ENCODE data around the gene DPY19L2.
"Not testable (repeated sequence)": the region's sequence is repeated elsewhere in the genome, so short reads cannot be mapped to it uniquely, and the experiment has no call there.

DPY19L2 gene

DNA sequence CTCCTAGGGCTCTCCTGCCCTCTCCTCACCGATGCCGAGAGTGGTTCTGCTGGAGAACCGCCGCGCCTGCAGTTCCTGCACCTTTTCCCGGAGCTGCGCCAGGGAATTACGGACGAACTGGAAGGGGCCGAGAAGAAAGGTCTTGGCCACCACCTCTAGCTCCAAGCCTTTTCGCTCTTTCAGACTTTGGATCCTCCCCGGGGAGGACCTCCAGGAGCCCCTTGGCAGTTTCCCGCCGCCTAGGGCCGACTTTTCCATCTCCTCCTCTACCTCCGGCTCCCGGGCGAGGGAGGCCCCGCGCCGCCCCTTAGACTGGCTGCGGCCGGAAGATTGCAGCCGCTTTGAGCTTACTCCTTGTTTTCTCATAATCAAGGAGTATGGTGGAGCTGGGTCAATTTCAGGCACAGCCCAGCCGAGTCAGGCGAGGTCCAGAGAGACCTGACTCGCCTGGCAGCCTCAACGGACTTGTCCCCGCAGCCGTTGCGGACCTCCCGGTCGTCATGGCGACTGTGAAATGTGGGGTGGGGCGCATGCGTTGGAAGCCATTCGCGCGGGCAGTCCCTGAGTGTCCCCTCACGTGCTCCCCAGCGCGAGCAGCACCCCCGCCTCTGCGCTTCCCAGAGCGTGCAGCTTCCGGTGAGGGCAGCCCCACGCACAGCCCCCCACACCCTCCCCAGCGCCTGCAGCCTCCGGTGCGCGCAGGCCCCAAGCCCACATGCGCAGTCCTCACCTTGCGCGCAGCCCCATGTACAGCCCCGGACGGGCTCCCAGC, at the start of gene DPY19L2:
Gene DPY19L2, minus strand, starts transcription at position 466 of the 772 bp plus-strand sequence. Its CDS starts 100 bp downstream, at position 366.
- no peaks in the 10 kb centered on the region for H3K36me3 ChIP-seq (ENCODE audit: insufficient read depth, low read length)
- no peak for TF ChIP-seq FOXP2 (optimal IDR thresholded peaks at IDR 0.05; ENCODE audit: control extremely low read depth, extremely low read length, insufficient read depth)
- TF ChIP-seq POLR2AphosphoS5 (IDR thresholded peaks at IDR 0.05; ENCODE audit: borderline replicate concordance, low read depth, low read length), result no peak
- TF ChIP-seq EZH2 (IDR thresholded peaks at IDR 0.05), result no peak
- no peak for DNase-seq (ENCODE audit: low read depth, low spot score)
- H3K9ac ChIP-seq (ENCODE audit: insufficient read length), result no peak within 1 kb of the TSS
- H3K27ac ChIP-seq, result no peak within 1 kb of the TSS
- H3K4me3 ChIP-seq, result peak within 1 kb of the TSS; percentile 76
- no peaks in the 10 kb centered on the region for H3K9me3 ChIP-seq (ENCODE audit: low read depth, low read length)

DNA sequence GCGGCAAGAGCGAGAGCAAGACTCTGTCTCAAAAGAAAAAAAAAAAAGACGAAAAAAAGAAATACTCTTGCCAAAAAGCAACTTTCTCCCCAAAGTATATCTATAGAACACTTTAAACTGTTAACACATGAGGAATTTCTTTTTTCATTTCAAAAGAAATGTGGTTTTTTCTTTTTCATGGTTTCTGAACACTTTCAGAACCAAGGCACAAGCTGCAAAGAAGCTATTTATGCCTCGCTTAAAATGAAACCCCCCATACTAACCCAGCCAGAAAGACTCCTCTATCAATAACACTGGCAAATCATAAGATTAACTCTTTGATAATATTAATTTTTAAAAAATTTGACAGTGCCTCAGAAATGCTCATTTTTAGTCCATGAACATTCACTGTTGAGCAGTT, 48.6 kb upstream of the DPY19L2 start:
- H3K36me3 ChIP-seq (ENCODE audit: insufficient read depth, low read length); H3K4me3 ChIP-seq; H3K9me3 ChIP-seq (ENCODE audit: low read depth, low read length); H3K9ac ChIP-seq (ENCODE audit: insufficient read length); H3K27ac ChIP-seq; DNase-seq (ENCODE audit: low read depth, low spot score): not testable (repeated sequence)

DNA sequence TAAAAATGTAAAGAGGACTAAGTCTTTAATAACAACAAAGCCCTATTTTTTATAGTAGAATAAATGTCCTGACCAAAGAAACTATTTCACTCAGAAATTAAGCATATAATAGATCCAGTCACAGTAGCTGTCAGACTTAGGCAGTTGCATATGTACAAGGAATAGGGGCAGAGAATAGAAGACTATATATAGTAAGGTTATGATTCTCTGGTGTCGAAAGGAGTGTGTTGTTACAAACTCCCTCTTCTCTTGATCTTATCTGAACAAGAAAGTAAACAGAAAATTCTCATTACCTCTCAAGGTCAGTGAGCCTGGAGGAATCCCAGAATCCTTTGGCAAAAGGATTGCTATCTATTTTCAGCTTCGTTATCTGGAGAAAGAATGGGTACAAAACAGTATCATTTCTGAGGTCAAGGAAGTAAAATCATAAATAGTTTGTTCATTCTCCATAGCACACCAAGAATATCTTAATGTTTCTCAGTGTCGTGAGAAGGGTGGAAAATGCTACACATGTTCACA, 46.9 kb upstream of the DPY19L2 start:
- not testable (repeated sequence) for DNase-seq (ENCODE audit: low read depth, low spot score); H3K36me3 ChIP-seq (ENCODE audit: insufficient read depth, low read length); H3K9me3 ChIP-seq (ENCODE audit: low read depth, low read length); H3K4me3 ChIP-seq; H3K9ac ChIP-seq (ENCODE audit: insufficient read length); H3K27ac ChIP-seq

DNA sequence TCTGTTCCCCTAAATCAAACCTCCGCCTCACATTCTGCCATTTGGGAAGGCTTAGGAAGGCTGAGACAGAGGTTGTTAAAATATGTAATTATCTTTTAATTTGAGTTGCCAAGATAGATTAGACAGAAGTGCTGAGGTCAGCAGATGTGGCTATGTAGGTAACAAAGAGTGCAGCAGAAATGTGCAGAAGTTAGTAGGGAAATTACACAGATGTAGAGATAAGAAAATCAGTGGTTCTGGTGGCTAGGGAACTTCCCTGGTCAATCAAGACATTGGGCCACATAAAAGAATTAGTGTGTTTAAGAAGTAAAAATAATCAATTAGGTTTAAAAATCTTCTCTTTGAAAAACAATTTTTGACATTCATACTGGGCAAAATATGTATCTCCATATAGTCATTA, 46.1 kb upstream of the DPY19L2 start:
- H3K4me3 ChIP-seq; H3K27ac ChIP-seq; H3K9ac ChIP-seq (ENCODE audit: insufficient read length); H3K9me3 ChIP-seq (ENCODE audit: low read depth, low read length); H3K36me3 ChIP-seq (ENCODE audit: insufficient read depth, low read length); DNase-seq (ENCODE audit: low read depth, low spot score): not testable (repeated sequence)

DNA sequence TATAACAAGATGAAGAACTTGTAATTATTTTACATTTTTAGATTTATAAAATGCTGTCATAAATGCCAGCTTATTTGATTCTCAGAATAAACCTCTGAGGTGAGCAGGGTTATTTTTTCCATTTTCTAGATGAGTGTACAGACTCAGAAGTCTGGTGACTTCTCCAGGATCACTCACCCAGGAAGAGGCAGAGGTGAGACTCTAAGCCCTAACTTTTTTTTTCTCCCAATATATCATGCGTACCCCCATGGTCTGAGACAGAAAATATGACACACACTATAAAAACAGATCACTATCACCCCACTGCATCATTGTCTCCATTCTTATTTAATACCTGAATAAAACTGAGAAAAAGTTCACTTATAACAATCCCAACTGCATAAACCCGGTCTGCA, 45.4 kb upstream of the DPY19L2 start:
- H3K36me3 ChIP-seq (ENCODE audit: insufficient read depth, low read length); DNase-seq (ENCODE audit: low read depth, low spot score); H3K4me3 ChIP-seq; H3K9ac ChIP-seq (ENCODE audit: insufficient read length); H3K27ac ChIP-seq; H3K9me3 ChIP-seq (ENCODE audit: low read depth, low read length): not testable (repeated sequence)

DNA sequence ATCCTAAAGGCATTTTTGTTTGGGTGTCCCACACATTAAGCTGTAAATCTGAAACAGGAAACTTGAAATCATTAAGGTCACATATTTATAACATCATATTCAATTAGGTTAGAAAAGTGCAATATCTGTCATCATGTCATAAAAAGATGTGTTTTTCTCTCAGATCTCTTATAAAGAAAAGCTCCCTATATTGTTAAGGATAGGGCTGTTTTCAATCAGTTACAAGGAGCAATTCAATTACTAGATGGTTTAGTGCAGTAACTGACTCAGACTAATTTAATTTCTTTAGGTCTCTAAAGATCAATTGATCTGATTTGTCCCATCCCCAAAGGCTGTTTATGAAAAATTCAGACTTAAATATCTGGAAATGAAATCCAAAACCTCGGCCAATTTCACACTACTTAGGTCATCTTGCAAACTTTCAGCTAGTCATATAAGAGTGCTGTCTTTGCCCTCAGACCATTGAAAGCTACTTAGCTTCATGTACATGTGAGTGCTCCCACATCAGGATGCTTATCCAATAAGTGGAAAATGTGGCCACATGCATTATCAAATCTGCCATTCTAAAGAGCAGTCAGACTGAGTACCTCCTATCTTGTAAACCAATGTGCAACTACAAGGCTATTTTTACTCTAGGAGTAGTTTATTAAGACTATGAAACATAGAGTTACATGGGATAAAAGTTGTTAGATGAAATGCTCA, 44.8 kb upstream of the DPY19L2 start:
- H3K9me3 ChIP-seq (ENCODE audit: low read depth, low read length); DNase-seq (ENCODE audit: low read depth, low spot score); H3K36me3 ChIP-seq (ENCODE audit: insufficient read depth, low read length); H3K9ac ChIP-seq (ENCODE audit: insufficient read length); H3K27ac ChIP-seq; H3K4me3 ChIP-seq: not testable (repeated sequence)

DNA sequence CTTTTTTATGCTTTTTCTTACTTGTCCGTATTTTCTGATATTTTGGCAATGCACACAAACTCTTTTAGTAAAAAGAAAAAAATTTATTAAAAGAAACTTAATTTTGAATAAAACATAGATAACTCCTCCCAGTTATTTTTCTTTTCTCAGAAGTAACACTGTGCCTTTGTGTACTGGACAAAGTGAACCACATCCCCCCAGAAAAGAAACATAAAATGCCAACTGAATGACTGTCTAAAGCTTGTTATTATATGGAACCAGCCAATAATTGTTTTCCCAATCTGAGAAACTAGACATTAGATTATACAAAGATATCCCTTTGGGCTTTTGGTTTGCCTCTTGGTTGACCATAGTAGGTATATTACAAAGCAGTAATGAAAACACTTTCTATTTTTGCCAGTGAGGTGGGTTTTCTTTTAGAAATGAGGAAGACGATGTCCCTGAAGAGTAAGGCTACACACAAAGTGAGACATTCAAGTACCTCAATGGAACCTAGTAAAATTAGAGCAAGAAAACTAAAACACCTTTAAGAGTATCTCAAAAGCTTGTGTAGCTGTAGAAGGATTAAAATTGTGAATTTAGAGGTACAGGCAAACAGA, 44.2 kb upstream of the DPY19L2 start:
- not testable (repeated sequence) for H3K36me3 ChIP-seq (ENCODE audit: insufficient read depth, low read length); H3K27ac ChIP-seq; H3K9ac ChIP-seq (ENCODE audit: insufficient read length); H3K9me3 ChIP-seq (ENCODE audit: low read depth, low read length); H3K4me3 ChIP-seq; DNase-seq (ENCODE audit: low read depth, low spot score)

DNA sequence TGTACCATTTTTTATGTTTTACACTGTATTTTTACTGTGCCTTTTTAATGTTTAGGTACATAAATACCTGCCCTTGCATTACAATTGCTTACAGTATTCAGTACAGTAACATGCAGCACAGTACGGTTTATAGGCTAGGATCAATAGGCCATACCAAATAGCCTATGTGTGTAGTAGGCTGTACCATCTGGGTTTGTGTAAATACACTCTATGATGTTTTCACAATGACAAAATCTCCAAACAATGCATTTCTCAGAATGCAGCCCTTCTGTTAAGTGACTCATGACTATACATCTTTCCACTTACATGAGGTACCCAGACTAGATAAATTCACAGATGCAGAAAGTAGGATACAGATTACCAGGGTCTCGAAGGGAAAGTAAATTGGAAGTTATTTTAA, 43.0 kb upstream of the DPY19L2 start:
- not testable (repeated sequence) for DNase-seq (ENCODE audit: low read depth, low spot score); H3K9ac ChIP-seq (ENCODE audit: insufficient read length); H3K9me3 ChIP-seq (ENCODE audit: low read depth, low read length); H3K27ac ChIP-seq; H3K4me3 ChIP-seq; H3K36me3 ChIP-seq (ENCODE audit: insufficient read depth, low read length)

DNA sequence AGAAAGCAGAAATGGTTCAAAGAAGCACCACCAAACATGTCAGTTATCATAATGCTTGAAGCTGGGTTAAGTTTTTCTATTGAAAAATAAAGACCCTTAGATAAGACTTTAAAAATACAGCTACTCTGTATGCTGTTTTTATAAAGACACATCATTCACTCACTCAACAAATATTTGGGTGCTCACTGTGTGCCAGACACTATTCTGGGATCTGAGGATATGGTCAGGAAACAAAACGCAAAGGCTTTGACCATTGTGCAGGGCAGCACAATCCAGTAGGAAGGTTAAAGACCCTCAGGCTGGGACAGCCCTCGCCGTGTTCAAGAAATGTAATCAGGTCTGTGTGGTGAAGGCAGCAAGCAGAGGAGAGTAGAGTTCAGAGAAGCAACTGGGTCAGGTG, 38.0 kb upstream of the DPY19L2 start:
- TF ChIP-seq POLR2AphosphoS5 (IDR thresholded peaks at IDR 0.05; ENCODE audit: borderline replicate concordance, low read depth, low read length) (no peak), FOXP2 (optimal IDR thresholded peaks at IDR 0.05; ENCODE audit: control extremely low read depth, extremely low read length, insufficient read depth) (no peak), EZH2 (IDR thresholded peaks at IDR 0.05) (no peak)
- Histone ChIP-seq H3K9me3 (ENCODE audit: low read depth, low read length) (no peaks in the 10 kb centered on the region), H3K27ac (no peak overlapping the region), H3K4me3 (no peak overlapping the region), H3K9ac (ENCODE audit: insufficient read length) (no peak overlapping the region), H3K36me3 (ENCODE audit: insufficient read depth, low read length) (no peaks in the 10 kb centered on the region)
- no peak for DNase-seq (ENCODE audit: low read depth, low spot score)

DNA sequence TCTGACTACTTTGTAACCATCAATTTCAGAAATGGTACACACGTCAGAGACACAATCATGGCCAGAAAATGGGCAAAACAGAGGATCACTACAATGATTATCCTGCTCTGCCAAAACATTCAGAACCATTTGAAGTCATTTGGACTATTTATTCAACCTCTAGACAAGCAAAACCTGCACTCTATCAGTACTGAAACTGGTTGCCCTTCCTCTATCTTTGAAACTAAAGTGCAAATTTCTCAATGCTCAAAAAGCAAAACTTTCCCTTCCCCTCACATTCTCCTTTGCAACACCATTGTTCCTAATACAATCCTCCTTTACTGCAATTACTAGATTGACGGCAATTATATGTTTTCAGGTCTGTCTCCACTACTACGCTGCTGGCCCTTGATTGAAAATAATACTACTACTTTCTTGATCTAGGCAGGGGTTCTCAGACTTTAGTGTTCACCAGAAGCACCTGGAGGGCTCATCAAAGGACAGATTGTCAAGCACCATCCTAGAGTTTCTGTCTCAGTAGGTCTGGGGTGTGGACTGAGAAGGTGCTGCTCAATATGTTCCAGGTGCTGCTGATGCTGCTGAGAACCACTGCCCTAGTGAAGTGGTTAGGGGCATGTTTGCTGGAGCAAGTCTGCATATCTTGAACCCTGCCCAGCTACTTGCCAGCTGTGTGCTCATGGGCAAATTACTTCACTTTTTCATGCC, 31.5 kb upstream of the DPY19L2 start:
- not testable (repeated sequence) for DNase-seq (ENCODE audit: low read depth, low spot score); H3K36me3 ChIP-seq (ENCODE audit: insufficient read depth, low read length); H3K4me3 ChIP-seq; H3K9ac ChIP-seq (ENCODE audit: insufficient read length); H3K9me3 ChIP-seq (ENCODE audit: low read depth, low read length); H3K27ac ChIP-seq

DNA sequence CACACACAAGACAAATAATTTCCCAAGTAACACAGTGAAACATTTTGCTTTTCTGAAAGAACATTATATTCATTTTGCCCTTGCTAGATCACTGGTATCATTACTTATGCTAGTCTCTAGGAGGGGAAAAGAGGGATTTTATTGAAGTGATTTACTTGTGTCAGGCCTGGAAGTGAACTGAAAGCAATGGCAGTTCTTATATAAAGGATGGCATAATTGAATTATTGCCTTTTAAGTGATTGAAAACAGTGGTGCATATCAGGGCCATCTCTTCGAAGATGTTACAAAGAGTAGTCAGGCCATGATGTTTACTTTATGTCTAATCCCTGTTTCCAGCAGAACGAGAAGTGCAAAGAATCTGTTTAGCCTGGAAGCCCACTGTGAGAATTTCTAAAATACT, 30.7 kb upstream of the DPY19L2 start:
- H3K9ac ChIP-seq (ENCODE audit: insufficient read length); H3K9me3 ChIP-seq (ENCODE audit: low read depth, low read length); H3K4me3 ChIP-seq; DNase-seq (ENCODE audit: low read depth, low spot score); H3K36me3 ChIP-seq (ENCODE audit: insufficient read depth, low read length); H3K27ac ChIP-seq: not testable (repeated sequence)

DNA sequence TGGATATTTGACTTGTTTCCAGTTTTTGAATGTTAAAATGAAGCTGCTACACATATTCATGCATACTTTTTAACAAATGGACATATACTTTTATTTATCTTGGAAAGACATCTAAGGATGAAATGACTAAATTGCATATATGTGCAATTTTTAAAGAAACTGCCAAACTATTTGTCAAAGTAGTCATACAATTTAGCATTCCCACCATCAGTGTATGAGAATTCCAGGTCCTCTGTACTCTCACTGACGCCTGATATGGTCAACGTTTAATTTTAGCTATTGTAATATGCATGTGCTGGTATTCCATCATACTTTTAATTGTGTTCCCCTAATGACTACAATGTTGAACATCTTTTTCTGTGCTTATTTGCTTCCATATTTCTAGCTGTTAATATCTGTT, 22.5 kb upstream of the DPY19L2 start:
- not testable (repeated sequence) for DNase-seq (ENCODE audit: low read depth, low spot score); H3K4me3 ChIP-seq; H3K9me3 ChIP-seq (ENCODE audit: low read depth, low read length); H3K27ac ChIP-seq; H3K36me3 ChIP-seq (ENCODE audit: insufficient read depth, low read length); H3K9ac ChIP-seq (ENCODE audit: insufficient read length)

DNA sequence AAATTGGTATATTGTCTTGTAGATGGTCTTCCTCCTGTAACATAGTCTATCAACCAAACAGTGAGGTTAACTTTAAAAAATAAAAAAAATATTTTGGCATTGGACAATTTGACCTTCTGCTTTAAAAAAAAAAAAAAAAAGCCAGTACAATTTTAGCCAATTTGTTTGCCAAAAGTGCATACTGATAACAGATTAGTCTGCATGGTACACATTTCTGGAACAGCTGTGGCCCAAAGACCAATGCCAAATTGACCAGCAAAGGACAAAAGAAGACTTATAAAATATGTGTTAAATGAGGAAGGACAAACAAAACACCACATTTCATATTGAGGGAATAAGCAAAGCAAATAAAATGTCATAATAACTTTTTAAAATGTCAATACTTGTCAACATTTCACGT, 20.8 kb upstream of the DPY19L2 start:
- DNase-seq (ENCODE audit: low read depth, low spot score); H3K27ac ChIP-seq; H3K4me3 ChIP-seq; H3K9ac ChIP-seq (ENCODE audit: insufficient read length); H3K9me3 ChIP-seq (ENCODE audit: low read depth, low read length); H3K36me3 ChIP-seq (ENCODE audit: insufficient read depth, low read length): not testable (repeated sequence)

Data from SK-N-MC (cell line).